Activated CD8-positive, alpha-beta memory T cell treated with anti-CD3 and anti-CD28 coated beads, Interleukin-2, amount 10 ng/mL, durations not matched to agents 7 days and 5 days (primary cell): ENCODE results near the gene GPR183. TPM values are rescaled to one million over a fixed set of nuclear protein-coding genes. Genes with fewer than 3 reads are reported as not detected.
A peak's percentile ranks its signal among the peaks of the same experiment; 100 is the strongest.

ENCODE experiments used
- ATAC-seq: fragments of 150-1000 bp; cut with Tn5 transposase; one replicate; pipeline ENCODE4 v1.10.0; 2021; ENCODE audit warnings: moderate library complexity
- CTCF ChIA-PET: fragments of 350-600 bp; sonication (Branson Sonifier 250); formaldehyde crosslinking; loops from one replicate; lab custom pipeline; 2021; ENCODE audit warnings: antibody characterized with exemption; lab: Charles Lee
- DNase-seq: peaks from one replicate; pipeline ENCODE4 v3.0.0-alpha.2; 2020
- H3K27ac Mint-ChIP-seq: one replicate; pipeline ENCODE4 v1.8.0; 2021; ENCODE audit warnings: mild to moderate bottlenecking, mixed read lengths
- H3K27me3 Mint-ChIP-seq: one replicate; pipeline ENCODE4 v1.8.0; 2021; ENCODE audit warnings: mixed read lengths
- H3K36me3 Mint-ChIP-seq: one replicate; pipeline ENCODE4 v1.8.0; 2021; ENCODE audit warnings: mild to moderate bottlenecking, mixed read lengths
- H3K4me1 Mint-ChIP-seq: one replicate; pipeline ENCODE4 v1.8.0; 2021; ENCODE audit warnings: mixed read lengths
- H3K4me3 Mint-ChIP-seq: one replicate; pipeline ENCODE4 v1.8.0; 2021; ENCODE audit warnings: mild to moderate bottlenecking, moderate library complexity, mixed read lengths
- H3K9me3 Mint-ChIP-seq: one replicate; pipeline ENCODE4 v1.8.0; 2022; ENCODE audit warnings: low read depth, mixed read lengths
- total RNA-seq, 2 experiments: library from RNA; stranded (reverse); gene quantifications; one replicate each; pipeline ENCODE4 v1.2.3, GENCODE V29; 2021

The GPR183 gene
- total RNA-seq, 2 experiments from 2014 or later, result 15.3 to 19.5 TPM

GRCh38 chr13:99332456-99332855 is 25.3 kb upstream of the GPR183 start:
- Mint-ChIP-seq H3K36me3 (peaks cover 47% of the 10 kb centered on the region), H3K4me3 (no peak overlapping the region), H3K27ac (no peak overlapping the region), H3K27me3 (no peaks in the 10 kb centered on the region), H3K9me3 (no peaks in the 10 kb centered on the region), H3K4me1 (peaks cover 25% of the 10 kb centered on the region)
- ATAC-seq (no peak), DNase-seq (no peak)
- CTCF ChIA-PET, result no interaction called here

GRCh38 chr13:99331881-99332293 is 24.7 kb upstream of the GPR183 start:
- Mint-ChIP-seq H3K4me3 (no peak overlapping the region), H3K27me3 (no peaks in the 10 kb centered on the region), H3K27ac (no peak overlapping the region), H3K4me1 (peaks cover 31% of the 10 kb centered on the region), H3K9me3 (no peaks in the 10 kb centered on the region), H3K36me3 (peaks cover 51% of the 10 kb centered on the region)
- peak; percentile 55 for DNase-seq
- ATAC-seq, result peak; percentile 55
- CTCF ChIA-PET, result interaction anchor here (1.4 kb wide), 1 partner anchor 105 kb away, joined by 4 read pairs; no protein-coding TSS in a partner anchor

- Mint-ChIP-seq H3K27me3 (no peaks in the 10 kb centered on the region), H3K4me3 (no peak overlapping the region), H3K9me3 (no peaks in the 10 kb centered on the region), H3K36me3 (peaks cover 53% of the 10 kb centered on the region), H3K4me1 (peaks cover 36% of the 10 kb centered on the region), H3K27ac (no peak overlapping the region)
- CTCF ChIA-PET, result interaction anchor here (0.6 to 2.4 kb wide), 3 partner anchors 16 to 106 kb away, joined by 3 to 7 read pairs (median 4); no protein-coding TSS in a partner anchor
- ATAC-seq, result no peak
- no peak for DNase-seq
Measured at GRCh38 chr13:99330942-99331341, 23.7 kb upstream of the GPR183 start.

- Mint-ChIP-seq H3K4me3 (no peak overlapping the region), H3K36me3 (peaks cover 60% of the 10 kb centered on the region), H3K27ac (no peak overlapping the region), H3K9me3 (no peaks in the 10 kb centered on the region), H3K4me1 (peaks cover 50% of the 10 kb centered on the region), H3K27me3 (no peaks in the 10 kb centered on the region)
- CTCF ChIA-PET, result interaction anchor here (1.3 to 2.4 kb wide), 3 partner anchors 15 to 152 kb away, joined by 3 to 9 read pairs (median 7); no protein-coding TSS in a partner anchor
- no peak for DNase-seq
- no peak for ATAC-seq
Measured at GRCh38 chr13:99329477-99329876, 22.3 kb upstream of the GPR183 start.

- CTCF ChIA-PET, result interaction anchor here (1.3 kb wide), 1 partner anchor 15 kb away, joined by 3 read pairs; no protein-coding TSS in a partner anchor
- H3K9me3 Mint-ChIP-seq, result no peaks in the 10 kb centered on the region
- H3K27ac Mint-ChIP-seq, result no peak overlapping the region
- DNase-seq, result no peak
- no peaks in the 10 kb centered on the region for H3K27me3 Mint-ChIP-seq
- peaks cover 64% of the 10 kb centered on the region for H3K36me3 Mint-ChIP-seq
- ATAC-seq, result no peak
- peaks cover 65% of the 10 kb centered on the region for H3K4me1 Mint-ChIP-seq
- H3K4me3 Mint-ChIP-seq, result no peak overlapping the region
Measured at GRCh38 chr13:99327761-99328160, 20.6 kb upstream of the GPR183 start.

GRCh38 chr13:99327126-99327525 is 19.9 kb upstream of the GPR183 start:
- no peak for DNase-seq
- H3K4me1 Mint-ChIP-seq, result peaks cover 65% of the 10 kb centered on the region
- CTCF ChIA-PET, result interaction anchor here (1.3 kb wide), 1 partner anchor 15 kb away, joined by 3 read pairs; no protein-coding TSS in a partner anchor
- no peak overlapping the region for H3K4me3 Mint-ChIP-seq
- no peak for ATAC-seq
- H3K36me3 Mint-ChIP-seq, result peaks cover 61% of the 10 kb centered on the region
- no peaks in the 10 kb centered on the region for H3K9me3 Mint-ChIP-seq
- no peaks in the 10 kb centered on the region for H3K27me3 Mint-ChIP-seq
- no peak overlapping the region for H3K27ac Mint-ChIP-seq

- DNase-seq, result no peak
- no peak for ATAC-seq
- CTCF ChIA-PET, result interaction anchor here (1.0 to 1.6 kb wide), 8 partner anchors 11 to 111 kb away, joined by 3 to 8 read pairs (median 4); no protein-coding TSS in a partner anchor
- H3K36me3 Mint-ChIP-seq, result peaks cover 55% of the 10 kb centered on the region
- peak overlapping the region; percentile 77 for H3K27ac Mint-ChIP-seq
- H3K4me3 Mint-ChIP-seq, result no peak overlapping the region
- H3K9me3 Mint-ChIP-seq, result no peaks in the 10 kb centered on the region
- H3K4me1 Mint-ChIP-seq, result peaks cover 68% of the 10 kb centered on the region
- no peaks in the 10 kb centered on the region for H3K27me3 Mint-ChIP-seq
Measured at GRCh38 chr13:99326012-99326411, 18.8 kb upstream of the GPR183 start.

- Mint-ChIP-seq H3K9me3 (no peaks in the 10 kb centered on the region), H3K36me3 (peaks cover 44% of the 10 kb centered on the region), H3K4me3 (peak overlapping the region; percentile 60), H3K27ac (peak overlapping the region; percentile 94), H3K4me1 (peaks cover 71% of the 10 kb centered on the region), H3K27me3 (no peaks in the 10 kb centered on the region)
- CTCF ChIA-PET, result interaction anchor here (1.0 to 2.8 kb wide), 4 partner anchors 12 to 147 kb away, joined by 3 to 8 read pairs (median 3); no protein-coding TSS in a partner anchor
- no peak for ATAC-seq
- no peak for DNase-seq
Measured at GRCh38 chr13:99323488-99323887, 16.3 kb upstream of the GPR183 start.

- ATAC-seq, result peak; percentile 85
- Mint-ChIP-seq H3K4me1 (peaks cover 71% of the 10 kb centered on the region), H3K27me3 (no peaks in the 10 kb centered on the region), H3K4me3 (peak overlapping the region; percentile 60), H3K36me3 (peaks cover 41% of the 10 kb centered on the region), H3K27ac (peak overlapping the region; percentile 94), H3K9me3 (no peaks in the 10 kb centered on the region)
- DNase-seq, result no peak
- CTCF ChIA-PET, result interaction anchor here (0.7 to 2.8 kb wide), 8 partner anchors 9 to 146 kb away, joined by 3 to 8 read pairs (median 4); no protein-coding TSS in a partner anchor
Measured at GRCh38 chr13:99322297-99323103, 15.3 kb upstream of the GPR183 start.

GRCh38 chr13:99321709-99322108 is 14.5 kb upstream of the GPR183 start:
- ATAC-seq (no peak), DNase-seq (no peak)
- CTCF ChIA-PET, result interaction anchor here (0.7 to 2.8 kb wide), 10 partner anchors 9 to 145 kb away, joined by 3 to 8 read pairs (median 4); no protein-coding TSS in a partner anchor
- Mint-ChIP-seq H3K27ac (peak overlapping the region; percentile 94), H3K27me3 (no peaks in the 10 kb centered on the region), H3K9me3 (no peaks in the 10 kb centered on the region), H3K4me1 (peaks cover 72% of the 10 kb centered on the region), H3K36me3 (peaks cover 34% of the 10 kb centered on the region), H3K4me3 (peak overlapping the region; percentile 60)

- Mint-ChIP-seq H3K27ac (peak overlapping the region; percentile 56), H3K36me3 (peaks cover 31% of the 10 kb centered on the region), H3K4me3 (no peak overlapping the region), H3K9me3 (no peaks in the 10 kb centered on the region), H3K27me3 (no peaks in the 10 kb centered on the region), H3K4me1 (peaks cover 73% of the 10 kb centered on the region)
- ATAC-seq, result no peak
- no peak for DNase-seq
- CTCF ChIA-PET, result interaction anchor here (0.8 to 2.8 kb wide), 6 partner anchors 8 to 119 kb away, joined by 3 to 8 read pairs (median 4); no protein-coding TSS in a partner anchor
Measured at GRCh38 chr13:99320693-99321481, 13.7 kb upstream of the GPR183 start.

GRCh38 chr13:99316657-99317256 is 9.6 kb upstream of the GPR183 start:
- DNase-seq (no peak), ATAC-seq (no peak)
- peaks cover 25% of the 10 kb centered on the region for H3K36me3 Mint-ChIP-seq
- CTCF ChIA-PET, result no interaction called here
- H3K4me3 Mint-ChIP-seq, result no peak overlapping the region
- H3K4me1 Mint-ChIP-seq, result peaks cover 68% of the 10 kb centered on the region
- no peaks in the 10 kb centered on the region for H3K27me3 Mint-ChIP-seq
- H3K9me3 Mint-ChIP-seq, result no peaks in the 10 kb centered on the region
- peak overlapping the region; percentile 29 for H3K27ac Mint-ChIP-seq
